Mesenteric fat pad (tissue), 1 donor: Measurements from ENCODE around the gene RBFOX2. TPM values are rescaled to one million over a fixed set of nuclear protein-coding genes. Genes with fewer than 3 reads are reported as not detected.

Experiments used
- DNase-seq: peaks from one replicate; pipeline ENCODE4 v3.0.0-alpha.2; 2020; ENCODE audit warnings: low spot score
- total RNA-seq: library from RNA; stranded (reverse); fragmentation: NEBNext Ultra II Directional; extraction: Animal tissue kit (Norgen Biotek cat#: 25700); gene quantifications from one replicate; pipeline ENCODE4 v1.2.1, GENCODE V29; 2021
- donor health status: DM: yes; HTN: yes; CAD: no.

RBFOX2 gene
- total RNA-seq, 1 donor from 2014 or later = 50.1 TPM

DNA sequence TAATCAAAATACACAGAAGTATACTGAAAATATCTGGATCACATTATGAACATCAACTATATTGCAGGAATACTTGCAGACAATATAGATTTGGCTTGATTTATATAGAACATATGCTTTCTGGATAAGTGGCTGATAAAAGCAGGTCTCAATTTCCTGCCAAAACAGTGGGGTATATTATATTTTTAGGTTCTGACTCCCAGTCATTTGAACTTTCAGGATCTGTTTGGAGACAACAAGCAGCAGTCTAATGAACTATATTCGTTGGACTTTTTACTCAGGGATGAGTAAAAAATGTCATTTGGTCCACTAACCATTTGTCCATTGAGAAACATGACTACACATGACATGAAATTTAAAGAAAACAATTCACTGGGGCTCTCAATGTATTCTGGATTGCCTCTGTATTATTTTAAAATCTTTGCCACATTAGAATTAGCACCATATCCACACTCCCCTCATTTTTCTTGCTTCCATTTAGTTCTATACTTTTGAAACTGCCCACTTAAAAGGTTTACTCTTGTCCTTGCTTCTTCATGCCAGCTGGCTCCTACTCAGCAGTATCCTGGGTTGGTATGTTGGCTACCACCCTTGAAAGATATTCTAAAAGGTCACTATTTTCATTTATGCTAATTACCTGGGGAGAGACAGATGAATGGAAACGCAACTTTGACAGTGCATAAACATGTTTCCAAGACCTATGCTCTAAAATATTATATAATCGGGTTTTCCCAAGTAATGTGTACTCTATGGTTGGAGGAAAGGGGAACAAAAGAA, 157.9 kb downstream of the RBFOX2 start:
- no peak for DNase-seq

GRCh38 chr22:35868938-35869337, 159.7 kb downstream of the RBFOX2 start:
- no peak for DNase-seq

GRCh38 chr22:35866651-35867050, 162.0 kb downstream of the RBFOX2 start:
- DNase-seq = no peak

GRCh38 chr22:35864545-35865165, 164.0 kb downstream of the RBFOX2 start:
- no peak for DNase-seq

- DNase-seq = no peak
Observed at GRCh38 chr22:35863432-35863831, 165.2 kb downstream of the RBFOX2 start.

GRCh38 chr22:35862697-35863096, 165.9 kb downstream of the RBFOX2 start:
- no peak for DNase-seq

- DNase-seq = no peak
Observed at GRCh38 chr22:35861451-35861850, 167.2 kb downstream of the RBFOX2 start.

DNA sequence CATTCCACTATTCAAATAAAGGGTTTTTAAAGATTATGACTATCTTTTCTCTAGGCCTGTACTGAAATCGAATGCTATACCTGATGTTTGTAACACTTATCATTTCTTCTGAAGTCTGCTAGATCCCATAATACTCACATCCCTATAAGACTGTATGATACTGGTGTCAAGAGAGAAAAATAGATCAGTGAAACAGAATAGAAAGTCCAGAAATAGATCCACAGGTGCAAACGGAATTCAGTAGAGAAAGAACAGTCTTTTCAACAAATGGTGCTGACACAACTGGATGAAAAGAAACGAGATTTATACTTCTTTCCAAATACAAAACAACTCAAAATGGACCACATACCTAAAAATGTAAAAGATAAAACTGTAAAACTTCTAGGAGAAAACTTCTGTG, 167.8 kb downstream of the RBFOX2 start:
- DNase-seq = no peak

- DNase-seq = no peak
Observed at GRCh38 chr22:35860087-35860733, 168.4 kb downstream of the RBFOX2 start.

GRCh38 chr22:35854334-35854733, 174.3 kb downstream of the RBFOX2 start:
- DNase-seq = no peak

DNA sequence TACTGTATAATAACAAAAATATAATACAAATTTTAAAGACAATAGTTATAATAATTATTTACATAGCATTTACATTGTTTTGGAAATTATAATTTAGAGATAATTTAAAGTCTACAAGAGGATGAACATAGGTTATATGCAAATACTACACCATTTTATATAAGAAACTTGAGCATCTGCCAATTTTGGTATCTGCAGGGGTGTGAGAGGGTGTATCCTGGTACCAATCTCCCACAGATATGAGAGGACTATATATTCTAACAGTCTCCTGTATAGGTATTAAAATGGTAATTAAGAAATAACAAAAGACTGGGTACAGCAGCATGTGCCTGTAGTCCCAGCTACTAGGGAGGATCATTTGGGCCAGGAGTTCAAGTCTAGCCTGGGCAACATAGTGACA, 176.5 kb downstream of the RBFOX2 start:
- no peak for DNase-seq

DNA sequence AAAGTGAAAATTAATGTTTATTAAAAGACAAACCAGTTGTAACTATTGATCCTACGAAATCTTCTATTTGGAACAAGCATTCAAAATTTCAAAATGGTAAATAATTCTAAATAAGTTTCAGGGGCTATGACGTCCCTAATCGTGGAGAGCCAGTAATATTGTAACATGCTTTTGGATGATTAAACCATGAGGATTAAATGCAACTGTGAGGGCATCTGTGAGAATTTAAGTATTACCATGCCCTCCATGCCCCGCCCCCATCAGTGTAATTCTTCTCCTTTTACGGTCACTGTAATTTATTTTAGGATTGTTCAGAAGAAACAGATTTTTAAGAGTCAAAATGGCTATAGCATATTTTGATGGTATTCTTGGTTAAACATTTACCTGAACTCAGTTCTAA, 177.8 kb downstream of the RBFOX2 start:
- no peak for DNase-seq

- no peak for DNase-seq
Observed at GRCh38 chr22:35846804-35847203, 181.8 kb downstream of the RBFOX2 start.

DNA sequence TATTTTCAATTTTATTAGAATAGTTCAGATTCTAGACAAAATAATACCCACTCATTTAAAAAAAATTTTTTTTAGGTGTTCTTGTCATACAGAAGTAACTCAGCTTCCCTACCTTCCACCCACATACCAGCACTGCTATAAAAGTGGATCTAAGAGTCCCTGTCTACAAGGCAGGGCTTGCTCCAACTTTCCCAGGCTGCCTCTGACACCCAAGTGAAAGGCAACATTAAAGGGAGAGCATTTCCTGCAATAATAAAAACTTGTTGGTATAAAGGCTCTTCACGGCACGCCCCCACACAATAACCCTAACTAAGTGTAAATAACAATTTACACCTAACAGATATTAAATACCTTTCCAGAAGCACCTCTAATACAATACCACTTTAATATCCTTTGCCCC, 183.7 kb downstream of the RBFOX2 start:
- no peak for DNase-seq

DNA sequence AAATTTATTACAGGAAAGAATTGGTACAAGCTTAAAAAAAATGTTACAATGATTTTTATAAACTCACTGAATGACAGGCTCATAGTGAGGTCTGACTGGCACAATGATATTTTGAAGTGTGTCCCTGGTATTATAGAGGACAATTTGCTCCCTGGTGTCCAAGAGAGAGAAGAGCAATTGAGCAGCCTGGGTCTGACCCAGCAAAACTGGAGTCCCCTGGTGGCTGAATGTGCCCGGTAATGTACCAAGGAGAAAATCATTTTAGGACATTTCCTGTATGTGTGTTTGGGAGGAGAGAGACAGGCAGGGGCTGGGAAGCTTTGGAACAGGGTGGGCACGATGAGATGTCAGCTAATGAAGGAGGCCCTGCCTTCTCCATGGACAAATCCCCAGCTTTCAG, 185.7 kb downstream of the RBFOX2 start:
- DNase-seq = no peak

- no peak for DNase-seq
Observed at GRCh38 chr22:35842519-35842913, 186.1 kb downstream of the RBFOX2 start.

- no peak for DNase-seq
Observed at GRCh38 chr22:35841907-35842518, 186.6 kb downstream of the RBFOX2 start.

GRCh38 chr22:35840302-35840739, 188.3 kb downstream of the RBFOX2 start:
- peak; percentile 92 for DNase-seq

GRCh38 chr22:35839841-35840301, 188.8 kb downstream of the RBFOX2 start:
- no peak for DNase-seq

GRCh38 chr22:35838855-35839576, 189.6 kb downstream of the RBFOX2 start:
- no peak for DNase-seq

GRCh38 chr22:35837101-35837727, 191.4 kb downstream of the RBFOX2 start:
- no peak for DNase-seq
